Activated CD4-positive, alpha-beta memory T cell treated with anti-CD3 and anti-CD28 coated beads, Interleukin-2, amount 10 ng/mL, durations not matched to agents 7 days and 5 days (primary cell): ENCODE results near the gene NHLRC1. TPM values are rescaled to one million over a fixed set of nuclear protein-coding genes. Genes with fewer than 3 reads are reported as not detected.

Source experiments
- CTCF ChIA-PET: fragments of 350-600 bp; sonication (Branson Sonifier 250); formaldehyde crosslinking; loops from one replicate; lab custom pipeline; 2021; ENCODE audit warnings: antibody characterized with exemption, inconsistent platforms; lab: Charles Lee
- POLR2A ChIA-PET: fragments of 350-600 bp; sonication (Branson Sonifier 250); formaldehyde crosslinking; loops from one replicate; lab custom pipeline; 2021; ENCODE audit warnings: antibody characterized with exemption; lab: Charles Lee
- DNase-seq: peaks from one replicate; pipeline ENCODE4 v3.0.0-alpha.2; 2020
- H3K27ac Mint-ChIP-seq: one replicate; pipeline ENCODE4 v1.8.0; 2021; ENCODE audit warnings: mild to moderate bottlenecking, mixed read lengths
- H3K27me3 Mint-ChIP-seq: one replicate; pipeline ENCODE4 v1.8.0; 2021; ENCODE audit warnings: mixed read lengths
- H3K36me3 Mint-ChIP-seq: one replicate; pipeline ENCODE4 v1.8.0; 2021; ENCODE audit warnings: low read depth, mixed read lengths
- H3K4me1 Mint-ChIP-seq: one replicate; pipeline ENCODE4 v1.8.0; 2021; ENCODE audit warnings: mixed read lengths
- H3K4me3 Mint-ChIP-seq: one replicate; pipeline ENCODE4 v1.8.0; 2021; ENCODE audit warnings: mild to moderate bottlenecking, mixed read lengths
- H3K9me3 Mint-ChIP-seq: one replicate; pipeline ENCODE4 v1.8.0; 2021; ENCODE audit warnings: mixed read lengths
- total RNA-seq, 2 experiments: library from RNA; stranded (reverse); gene quantifications; one replicate each; pipeline ENCODE4 v1.2.3, GENCODE V29; 2021

The NHLRC1 gene
- total RNA-seq, 2 experiments from 2014 or later, result 0.15 to 0.20 TPM

- Mint-ChIP-seq H3K4me3 (no peak overlapping the region), H3K36me3 (no peaks in the 10 kb centered on the region), H3K4me1 (no peaks in the 10 kb centered on the region), H3K27me3 (peaks cover 8% of the 10 kb centered on the region), H3K27ac (no peak overlapping the region), H3K9me3 (peaks cover 2% of the 10 kb centered on the region)
- no peak for DNase-seq
- ChIA-PET POLR2A (no interaction called here), CTCF (no interaction called here)
Observed at GRCh38 chr6:18096423-18096822, 26.1 kb downstream of the NHLRC1 start.

- Mint-ChIP-seq H3K36me3 (no peaks in the 10 kb centered on the region), H3K27ac (no peak overlapping the region), H3K9me3 (peaks cover 2% of the 10 kb centered on the region), H3K4me3 (no peak overlapping the region), H3K4me1 (no peaks in the 10 kb centered on the region), H3K27me3 (peaks cover 4% of the 10 kb centered on the region)
- CTCF ChIA-PET, result no interaction called here
- no peak for DNase-seq
- POLR2A ChIA-PET, result no interaction called here
Observed at GRCh38 chr6:18091382-18091781, 31.1 kb downstream of the NHLRC1 start.

DNA sequence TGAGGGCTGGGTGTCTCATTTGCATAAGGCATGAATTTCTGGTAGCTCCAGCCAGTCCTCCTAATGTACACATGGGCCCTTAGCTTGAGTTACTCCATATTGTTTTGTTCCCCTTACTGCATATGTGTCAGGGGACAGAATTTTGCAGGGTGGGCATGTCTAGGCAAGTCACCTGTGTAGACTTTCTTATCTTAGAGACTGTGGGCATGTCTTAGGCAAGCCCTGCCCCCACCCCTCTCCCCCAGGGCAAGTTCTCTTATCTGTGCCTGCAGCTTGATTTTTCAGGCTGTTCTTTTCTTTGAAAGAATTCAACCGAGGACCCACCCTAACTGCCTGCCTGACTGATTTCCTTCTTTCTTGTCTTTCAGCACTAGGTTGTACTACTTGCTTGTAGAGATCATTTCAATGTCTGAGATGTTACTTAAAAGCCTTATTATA, 32.1 kb downstream of the NHLRC1 start:
- DNase-seq, result no peak
- no peak overlapping the region for H3K4me3 Mint-ChIP-seq
- no peak overlapping the region for H3K27ac Mint-ChIP-seq
- ChIA-PET POLR2A (no interaction called here), CTCF (no interaction called here)
- H3K4me1 Mint-ChIP-seq, result no peaks in the 10 kb centered on the region
- H3K9me3 Mint-ChIP-seq, result peaks cover 2% of the 10 kb centered on the region
- peaks cover 5% of the 10 kb centered on the region for H3K27me3 Mint-ChIP-seq
- H3K36me3 Mint-ChIP-seq, result no peaks in the 10 kb centered on the region

- ChIA-PET CTCF (no interaction called here), POLR2A (no interaction called here)
- no peaks in the 10 kb centered on the region for H3K4me1 Mint-ChIP-seq
- no peak overlapping the region for H3K27ac Mint-ChIP-seq
- no peaks in the 10 kb centered on the region for H3K36me3 Mint-ChIP-seq
- no peak overlapping the region for H3K4me3 Mint-ChIP-seq
- peaks cover 4% of the 10 kb centered on the region for H3K27me3 Mint-ChIP-seq
- peaks cover 2% of the 10 kb centered on the region for H3K9me3 Mint-ChIP-seq
- no peak for DNase-seq
Observed at GRCh38 chr6:18088419-18089296, 33.8 kb downstream of the NHLRC1 start.

DNA sequence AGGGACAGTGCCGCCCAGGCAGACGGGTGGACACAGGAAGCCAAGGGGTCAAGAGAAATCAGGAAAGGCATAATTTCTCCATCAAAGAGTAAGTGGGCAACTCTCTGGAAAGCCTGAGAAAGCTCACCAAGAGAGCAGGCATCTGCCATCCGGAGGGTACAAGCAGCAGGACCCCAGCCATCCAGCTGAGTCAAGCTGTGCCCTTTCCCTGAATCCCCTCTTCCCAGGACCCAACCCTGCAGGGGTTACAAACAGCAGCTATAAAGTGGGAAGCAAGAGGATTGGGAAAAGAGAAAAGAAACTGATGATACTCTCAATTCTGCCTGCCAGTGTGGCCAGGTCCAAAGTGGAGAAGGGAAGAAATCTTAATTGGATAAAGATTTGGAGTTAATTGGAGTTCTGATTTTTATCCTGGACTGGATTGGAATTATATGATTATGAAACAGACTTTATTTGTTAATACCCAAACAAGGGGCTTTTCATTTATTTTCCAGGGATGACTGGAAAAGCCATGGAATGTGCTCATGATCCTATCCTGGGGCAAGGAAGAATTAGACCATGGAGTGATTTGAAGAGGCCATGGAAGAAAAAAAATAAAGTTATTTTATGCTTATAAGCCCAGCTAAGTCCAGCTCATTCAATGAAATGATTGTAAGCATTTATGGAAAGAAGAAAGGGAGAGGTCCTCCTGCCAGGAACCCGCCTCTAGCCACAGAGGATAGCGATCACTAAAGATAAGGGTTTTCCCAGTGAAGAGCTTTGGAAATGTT, 34.9 kb downstream of the NHLRC1 start:
- POLR2A ChIA-PET, result no interaction called here
- Mint-ChIP-seq H3K4me1 (no peaks in the 10 kb centered on the region), H3K9me3 (peaks cover 2% of the 10 kb centered on the region), H3K27ac (no peak overlapping the region), H3K27me3 (peaks cover 4% of the 10 kb centered on the region), H3K4me3 (no peak overlapping the region), H3K36me3 (no peaks in the 10 kb centered on the region)
- DNase-seq, result no peak
- CTCF ChIA-PET, result no interaction called here

- peaks cover 2% of the 10 kb centered on the region for H3K36me3 Mint-ChIP-seq
- ChIA-PET CTCF (no interaction called here), POLR2A (no interaction called here)
- peaks cover 10% of the 10 kb centered on the region for H3K27me3 Mint-ChIP-seq
- DNase-seq, result no peak
- no peak overlapping the region for H3K27ac Mint-ChIP-seq
- peaks cover 6% of the 10 kb centered on the region for H3K9me3 Mint-ChIP-seq
- no peaks in the 10 kb centered on the region for H3K4me1 Mint-ChIP-seq
- H3K4me3 Mint-ChIP-seq, result no peak overlapping the region
Observed at GRCh38 chr6:18081025-18081668, 41.3 kb downstream of the NHLRC1 start.

- Mint-ChIP-seq H3K9me3 (peaks cover 10% of the 10 kb centered on the region), H3K27ac (no peak overlapping the region), H3K36me3 (peaks cover 2% of the 10 kb centered on the region), H3K27me3 (peaks cover 10% of the 10 kb centered on the region), H3K4me3 (no peak overlapping the region), H3K4me1 (no peaks in the 10 kb centered on the region)
- POLR2A ChIA-PET, result no interaction called here
- no peak for DNase-seq
- CTCF ChIA-PET, result no interaction called here
Observed at GRCh38 chr6:18080544-18080943, 41.9 kb downstream of the NHLRC1 start.

GRCh38 chr6:18078866-18079265, 43.6 kb downstream of the NHLRC1 start:
- CTCF ChIA-PET, result no interaction called here
- no peak overlapping the region for H3K27ac Mint-ChIP-seq
- H3K27me3 Mint-ChIP-seq, result peaks cover 8% of the 10 kb centered on the region
- POLR2A ChIA-PET, result no interaction called here
- H3K36me3 Mint-ChIP-seq, result peaks cover 2% of the 10 kb centered on the region
- H3K4me3 Mint-ChIP-seq, result no peak overlapping the region
- peaks cover 20% of the 10 kb centered on the region for H3K9me3 Mint-ChIP-seq
- H3K4me1 Mint-ChIP-seq, result no peaks in the 10 kb centered on the region
- DNase-seq, result no peak

DNA sequence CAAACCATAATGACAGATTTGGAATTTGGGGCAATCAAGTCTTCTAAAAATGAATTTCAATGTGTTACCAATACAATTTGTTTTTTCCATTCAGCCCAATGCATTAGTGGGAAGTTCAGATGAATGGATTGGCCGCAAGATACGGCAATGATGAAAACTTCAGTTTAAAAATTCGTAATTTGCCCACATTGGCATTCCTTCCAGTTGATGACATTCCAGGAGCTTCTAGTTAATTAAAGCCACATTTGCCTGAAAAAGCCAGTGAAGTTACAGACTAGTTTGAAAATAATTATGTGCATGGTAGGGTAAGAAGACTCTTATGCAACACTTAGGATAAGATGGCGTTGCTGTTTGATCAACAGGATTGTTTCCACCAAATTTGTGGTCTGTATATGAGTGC, 46.2 kb downstream of the NHLRC1 start:
- peaks cover 9% of the 10 kb centered on the region for H3K27me3 Mint-ChIP-seq
- no peak overlapping the region for H3K27ac Mint-ChIP-seq
- ChIA-PET POLR2A (no interaction called here), CTCF (no interaction called here)
- peaks cover 2% of the 10 kb centered on the region for H3K36me3 Mint-ChIP-seq
- H3K4me1 Mint-ChIP-seq, result no peaks in the 10 kb centered on the region
- no peak overlapping the region for H3K4me3 Mint-ChIP-seq
- peaks cover 20% of the 10 kb centered on the region for H3K9me3 Mint-ChIP-seq
- no peak for DNase-seq

DNA sequence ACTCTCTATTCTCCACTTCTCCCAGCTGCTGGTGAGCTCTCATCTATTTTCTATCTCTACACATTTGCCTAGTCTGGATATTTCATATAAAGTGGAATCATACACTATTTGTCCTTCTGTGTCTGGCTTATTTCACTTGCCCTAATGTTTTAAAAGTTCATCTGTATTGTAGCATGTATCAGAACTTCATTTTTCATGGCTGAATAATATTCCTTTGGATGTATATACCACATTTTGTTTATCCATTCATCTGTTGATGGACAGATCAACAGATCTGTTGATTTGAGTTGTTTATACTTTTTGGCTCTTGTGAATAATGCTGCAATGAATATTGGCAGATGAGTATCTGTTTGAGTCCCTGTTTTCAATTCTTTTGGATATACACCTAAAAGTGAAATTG, 49.6 kb downstream of the NHLRC1 start:
- POLR2A ChIA-PET, result no interaction called here

DNA sequence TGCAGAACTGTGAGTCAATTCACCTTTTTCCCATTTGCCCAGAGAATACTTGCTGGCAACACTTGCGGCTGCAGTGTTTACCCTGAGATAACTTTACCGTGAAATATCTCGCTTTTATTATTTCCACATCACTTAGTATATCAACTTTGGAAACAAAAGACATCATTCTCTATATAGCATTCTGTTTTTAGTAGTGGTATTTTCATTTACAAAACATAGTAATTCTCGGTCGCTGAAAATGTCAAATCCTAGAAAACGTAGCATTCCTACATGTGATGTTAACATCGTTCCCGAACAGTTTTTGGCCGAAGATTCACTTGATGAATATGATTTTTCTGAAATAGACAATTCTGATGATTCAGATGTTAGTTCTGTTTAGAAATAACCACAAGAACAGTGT, 52.0 kb downstream of the NHLRC1 start:
- no peak for DNase-seq
- peaks cover 1% of the 10 kb centered on the region for H3K27me3 Mint-ChIP-seq
- ChIA-PET POLR2A (no interaction called here), CTCF (no interaction called here)
- H3K36me3 Mint-ChIP-seq, result no peaks in the 10 kb centered on the region
- H3K4me3 Mint-ChIP-seq, result no peak overlapping the region
- H3K27ac Mint-ChIP-seq, result no peak overlapping the region
- no peaks in the 10 kb centered on the region for H3K4me1 Mint-ChIP-seq
- peaks cover 9% of the 10 kb centered on the region for H3K9me3 Mint-ChIP-seq

More for the DNA sequence above, 49.6 kb downstream of the NHLRC1 start:
- H3K27ac Mint-ChIP-seq, result no peak overlapping the region
- no peak overlapping the region for H3K4me3 Mint-ChIP-seq
- H3K27me3 Mint-ChIP-seq, result peaks cover 4% of the 10 kb centered on the region
- CTCF ChIA-PET, result no interaction called here
- DNase-seq, result no peak
- peaks cover 2% of the 10 kb centered on the region for H3K36me3 Mint-ChIP-seq
- peaks cover 20% of the 10 kb centered on the region for H3K9me3 Mint-ChIP-seq
- H3K4me1 Mint-ChIP-seq, result no peaks in the 10 kb centered on the region
